SHP77 (cell line): ENCODE measurements around the gene LRRN1.
"Not testable (repeated sequence)": the region's sequence is repeated elsewhere in the genome, so short reads cannot be mapped to it uniquely, and the experiment has no call there.

Experiments
- DNase-seq, 2 experiments: peaks; one replicate each; lab custom pipeline; 2025; lab: John Stamatoyannopoulos, UW

The LRRN1 gene

DNA sequence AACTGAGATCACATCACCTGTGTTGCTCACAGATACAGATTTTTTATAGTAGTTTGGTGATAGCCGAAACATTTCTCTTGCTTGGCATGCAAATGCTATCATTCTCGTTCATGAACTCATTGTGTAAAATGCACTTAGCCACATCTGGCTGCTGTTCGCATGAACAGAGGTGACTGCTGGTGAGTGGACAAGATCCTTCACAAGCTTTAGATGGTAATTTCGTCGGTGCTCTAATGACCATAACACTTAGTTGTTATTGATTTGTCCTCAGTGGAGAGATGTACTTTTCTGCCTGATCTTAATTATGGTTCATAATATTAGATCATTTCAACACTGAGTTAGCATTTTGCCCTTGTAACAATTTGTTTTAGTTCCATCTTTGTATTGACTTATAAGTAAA lies 13.8 kb downstream of the LRRN1 start:
- no peak for DNase-seq

DNA sequence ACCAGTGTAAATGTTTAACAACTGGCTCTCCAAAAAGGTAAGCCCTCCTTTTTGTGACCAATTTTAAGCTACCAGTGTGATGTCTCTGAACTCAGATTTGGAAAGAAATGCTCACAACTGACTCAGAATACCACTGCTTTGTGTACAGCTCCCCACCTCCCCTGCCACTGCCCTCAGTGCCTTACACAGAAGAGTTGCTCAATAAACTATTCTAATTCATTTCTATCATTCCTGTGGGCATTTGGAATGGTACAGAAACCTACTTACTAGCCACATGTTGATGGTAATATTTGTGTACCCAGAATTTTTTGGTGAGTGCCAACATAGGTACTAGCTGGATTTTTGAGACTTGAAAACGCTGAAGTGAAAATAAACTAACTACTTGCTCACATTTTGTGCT lies 16.0 kb downstream of the LRRN1 start:
- DNase-seq = no peak

DNA sequence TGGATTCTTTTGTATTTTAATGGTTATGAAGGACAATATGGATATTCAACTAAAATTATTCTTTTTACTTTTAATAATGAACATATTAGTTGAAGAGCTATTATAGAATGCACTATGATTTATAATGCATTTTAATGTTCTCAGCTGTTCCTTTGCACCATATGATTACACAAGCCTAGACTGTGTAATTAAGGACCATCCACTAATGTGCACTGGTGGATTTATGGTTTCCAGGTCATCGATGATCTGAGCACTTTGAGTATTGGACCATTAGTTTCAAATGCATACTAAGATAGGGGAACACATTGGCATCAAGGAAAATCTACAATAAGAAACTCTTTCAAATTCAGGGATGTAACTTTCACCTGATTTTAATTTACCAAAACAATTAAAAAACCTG lies 16.8 kb downstream of the LRRN1 start:
- no peak for DNase-seq

DNA sequence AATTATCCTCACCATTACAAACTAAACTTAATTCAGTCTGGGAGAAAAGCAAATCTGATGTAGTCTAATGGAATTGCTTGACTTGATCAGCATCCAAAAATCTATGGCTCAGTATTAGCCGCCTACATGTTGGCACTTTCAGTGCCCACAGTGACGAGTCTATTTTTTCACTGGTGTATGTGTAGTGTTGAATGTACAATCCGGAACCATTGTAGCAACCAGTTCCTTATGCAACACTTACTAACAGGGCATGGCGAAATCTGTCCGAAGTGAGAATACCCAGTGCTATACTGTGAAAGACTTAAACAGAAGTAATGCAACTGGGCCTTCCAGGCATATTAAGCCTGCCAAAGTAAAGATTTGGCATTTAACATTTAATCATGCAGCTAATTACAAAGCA lies 18.6 kb downstream of the LRRN1 start:
- no peak for DNase-seq

DNA sequence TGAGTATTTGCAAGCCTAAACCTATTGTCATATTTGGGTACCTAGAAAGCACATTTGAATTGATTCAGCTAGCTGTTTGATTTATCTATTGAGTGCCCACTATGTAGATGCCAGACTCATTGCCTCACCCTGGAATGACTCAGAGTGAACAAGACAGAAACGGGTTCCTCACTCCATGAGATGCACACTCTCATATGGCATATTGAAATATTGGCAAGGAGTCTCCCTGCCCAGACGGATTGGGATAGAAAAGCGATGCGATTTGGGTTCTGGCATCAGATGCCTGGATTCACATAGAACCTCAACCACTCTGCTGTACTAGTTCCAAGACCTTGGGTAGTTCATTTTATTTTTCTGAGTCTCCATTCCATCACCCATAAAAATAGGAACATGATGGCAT lies 22.5 kb downstream of the LRRN1 start:
- no peak for DNase-seq

DNA sequence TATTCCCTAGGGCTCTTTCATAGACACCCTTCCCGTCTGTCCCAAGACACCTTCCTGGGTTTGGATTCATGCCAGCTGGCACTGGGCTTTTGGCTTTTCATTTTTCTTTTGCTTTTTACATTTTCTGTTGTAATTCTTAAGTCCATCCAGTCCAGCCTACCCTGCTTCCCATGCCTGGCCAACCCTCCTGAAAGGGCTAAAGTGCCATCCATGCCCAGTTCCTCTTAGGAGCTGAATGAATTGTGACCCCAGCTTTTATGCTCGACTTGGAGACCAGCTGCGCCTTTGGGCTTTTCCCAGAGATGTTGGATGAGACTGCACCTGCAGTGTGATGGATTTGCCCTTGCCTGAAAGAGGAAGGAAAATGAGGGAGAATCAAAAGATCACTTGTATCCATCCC lies 25.8 kb downstream of the LRRN1 start:
- no peak for DNase-seq

DNA sequence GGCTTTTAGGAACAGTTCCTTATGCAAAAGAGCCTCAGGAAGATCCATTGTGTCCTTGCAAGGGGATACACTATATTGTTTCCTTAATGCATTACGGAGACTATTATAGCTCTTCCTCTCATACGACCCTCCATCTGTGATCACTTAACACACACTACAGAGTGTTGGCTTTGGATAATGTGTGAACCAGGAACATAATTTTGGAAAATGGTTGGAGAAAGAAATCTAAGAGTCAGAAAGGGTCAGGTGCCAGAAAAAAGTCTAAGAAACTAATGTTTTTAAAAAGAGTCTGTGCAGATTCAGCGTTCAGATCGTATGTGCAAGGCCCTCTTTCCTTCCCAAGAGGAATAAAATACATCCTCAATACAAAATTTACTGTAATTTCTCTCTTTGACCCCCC lies 27.3 kb downstream of the LRRN1 start:
- DNase-seq = no peak

DNA sequence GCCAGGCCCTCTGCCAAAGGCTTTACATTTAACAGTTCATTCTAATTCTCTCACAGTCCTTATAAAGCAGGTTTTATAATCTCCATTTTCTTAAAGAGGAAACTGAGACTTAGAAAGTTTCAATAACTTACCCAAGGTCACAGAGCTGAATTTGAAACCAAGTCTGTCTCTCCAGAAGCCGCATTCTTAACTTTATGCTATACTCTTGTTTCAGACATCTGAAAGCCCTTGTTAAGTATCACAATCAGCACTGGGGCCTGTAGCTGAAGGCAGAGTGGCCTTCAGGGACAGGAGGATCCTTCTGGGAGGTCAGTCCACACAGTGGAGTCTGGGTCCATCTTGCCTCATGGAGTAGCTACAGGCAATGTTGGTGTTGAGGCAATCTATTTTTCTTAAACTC lies 27.9 kb downstream of the LRRN1 start:
- DNase-seq = no peak

DNA sequence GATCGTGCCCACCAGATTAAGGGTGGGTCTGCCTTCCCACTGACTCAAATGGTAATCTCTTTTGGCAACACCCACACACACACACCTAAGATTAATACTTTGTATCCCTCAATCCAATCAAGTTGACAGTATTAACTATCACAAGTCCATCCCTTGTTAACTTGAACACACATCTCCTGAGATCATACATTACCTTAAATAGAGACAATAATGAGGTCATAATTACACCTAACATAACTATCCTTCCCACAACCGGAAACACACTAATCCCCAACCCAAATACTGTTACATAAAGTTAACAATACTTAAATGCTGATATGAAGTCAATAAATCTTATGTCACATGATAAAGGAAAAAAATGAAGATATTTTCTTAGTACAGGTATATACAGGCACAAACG lies 29.2 kb downstream of the LRRN1 start:
- DNase-seq = not testable (repeated sequence)

DNA sequence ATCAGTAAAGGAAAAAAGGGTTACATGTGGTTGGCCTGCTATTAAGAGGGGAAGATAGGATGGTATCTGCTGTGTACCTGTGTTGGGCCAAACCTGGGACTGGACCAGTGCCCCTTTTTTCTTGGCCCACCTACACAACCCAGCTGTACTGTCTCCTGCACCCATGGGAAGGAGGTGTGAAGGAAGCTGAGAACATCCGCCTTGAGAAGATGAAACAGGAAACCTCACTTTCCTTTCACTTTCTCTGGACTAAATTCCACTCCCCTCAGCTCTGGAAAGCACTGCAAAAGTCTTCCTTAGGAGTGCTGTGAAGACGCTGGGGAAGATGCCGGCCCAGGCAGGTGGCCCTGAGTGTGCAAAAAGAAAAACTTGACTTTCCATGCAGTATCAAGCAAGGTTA lies 37.6 kb downstream of the LRRN1 start:
- no peak for DNase-seq

DNA sequence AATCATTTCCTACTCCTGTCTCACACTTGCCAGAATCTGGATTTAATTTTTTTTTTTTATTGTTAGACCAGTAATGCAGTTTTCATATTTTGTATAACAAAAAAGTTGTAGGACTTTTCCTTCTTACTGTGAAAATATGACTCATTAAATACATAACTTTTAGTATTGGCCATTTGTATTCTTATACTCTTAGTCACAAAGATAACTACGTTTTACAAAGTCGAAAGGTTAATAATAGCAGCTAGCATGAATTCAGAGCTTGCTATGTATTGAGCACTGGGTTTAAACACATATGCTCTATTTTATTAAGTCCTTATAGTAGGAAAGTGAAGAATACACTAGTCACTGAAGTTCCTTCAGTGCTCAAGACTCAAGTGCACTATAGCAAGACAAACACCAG lies 43.1 kb downstream of the LRRN1 start:
- DNase-seq = no peak

DNA sequence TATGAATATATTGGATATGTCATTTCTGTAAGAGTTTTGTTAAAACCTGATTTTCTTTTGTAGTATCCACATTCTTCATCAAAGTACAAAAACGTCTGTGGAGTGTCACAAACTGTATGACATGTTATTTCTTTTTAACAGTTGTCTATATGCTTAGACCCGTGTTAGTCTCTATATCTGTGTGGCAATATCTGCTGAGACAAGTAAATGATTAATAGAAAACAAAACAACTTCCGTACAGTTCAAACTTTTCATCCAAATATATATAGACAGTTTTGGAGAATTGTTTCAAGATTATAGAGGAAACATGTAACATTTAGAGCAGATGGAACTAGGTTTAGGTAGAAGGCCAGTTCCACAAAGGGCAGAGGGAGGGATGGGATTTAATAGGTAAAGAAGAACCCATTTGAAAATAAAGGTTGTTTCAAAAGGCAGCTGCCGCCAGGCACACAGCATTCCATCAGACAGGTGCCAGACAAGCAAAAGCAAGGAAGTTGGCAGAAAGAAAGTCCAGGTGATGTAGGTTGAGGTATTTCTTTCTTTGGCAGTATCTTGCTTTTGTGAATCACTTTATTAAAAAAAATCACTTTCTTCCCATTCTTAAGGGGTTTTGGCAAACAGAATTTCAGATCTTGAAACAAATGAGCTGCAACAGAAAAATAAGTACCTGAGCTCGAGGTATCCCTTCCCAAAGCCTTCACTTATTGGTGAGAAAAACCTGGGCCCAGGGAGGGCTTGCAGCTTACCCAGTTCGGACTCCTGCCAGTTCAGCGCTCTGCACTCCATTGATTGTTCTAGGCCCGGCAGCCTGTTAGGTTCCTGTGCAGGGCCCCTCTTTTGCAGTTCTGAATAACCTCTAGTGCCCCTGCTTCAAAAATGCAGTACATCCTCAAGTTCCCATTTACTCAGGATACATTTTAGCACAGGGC lies 49.0 kb downstream of the LRRN1 start:
- no peak for DNase-seq

DNA sequence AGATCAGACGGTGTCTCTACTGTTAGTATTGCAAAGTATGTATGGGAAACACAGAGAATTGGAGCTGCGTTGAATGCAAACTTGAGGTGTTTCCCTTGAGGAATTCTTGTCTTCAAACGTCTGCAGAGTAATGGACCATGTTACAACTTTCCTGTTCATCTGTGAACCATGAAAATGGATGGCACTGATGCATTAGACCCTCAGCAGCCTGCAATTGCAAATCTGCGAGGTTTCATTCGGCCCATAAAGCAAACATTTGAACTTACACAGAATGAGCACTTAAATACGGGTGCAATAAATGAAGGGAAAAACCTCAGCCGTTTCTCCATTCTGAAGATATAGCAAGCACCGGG lies 49.7 kb downstream of the LRRN1 start:
- DNase-seq = no peak

DNA sequence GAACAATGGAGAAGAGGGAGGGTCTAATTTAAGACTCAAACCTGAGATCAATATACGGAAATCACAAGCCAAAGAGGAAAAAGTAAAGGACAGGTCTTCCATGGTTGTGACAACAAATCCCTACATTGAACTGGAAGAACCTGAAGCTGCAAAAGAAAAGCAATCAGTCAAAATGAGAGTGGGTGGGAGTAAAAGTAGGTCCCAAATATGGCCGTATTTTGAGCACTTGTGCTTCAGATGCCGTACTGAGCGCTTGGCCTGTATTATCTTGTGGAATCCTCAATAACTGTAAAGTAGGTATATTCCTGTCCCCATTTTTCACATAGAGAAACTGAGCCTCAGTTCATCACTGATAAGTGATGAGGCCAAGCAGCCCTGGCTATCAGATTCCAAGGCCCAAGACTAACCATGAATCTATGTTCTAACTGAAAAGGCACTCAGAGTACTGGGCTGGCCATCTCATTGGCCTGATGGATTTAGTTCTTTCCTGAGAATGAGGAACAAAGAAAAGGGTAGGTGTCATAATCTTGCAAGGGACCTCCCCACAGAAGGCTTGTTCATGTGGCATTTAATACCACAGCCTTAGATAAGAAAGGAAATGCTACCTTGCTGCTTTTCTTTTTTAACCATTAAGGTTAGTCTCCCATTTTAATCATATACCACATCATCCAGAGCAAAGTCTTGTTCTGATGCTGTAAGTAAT lies 52.5 kb downstream of the LRRN1 start:
- no peak for DNase-seq

DNA sequence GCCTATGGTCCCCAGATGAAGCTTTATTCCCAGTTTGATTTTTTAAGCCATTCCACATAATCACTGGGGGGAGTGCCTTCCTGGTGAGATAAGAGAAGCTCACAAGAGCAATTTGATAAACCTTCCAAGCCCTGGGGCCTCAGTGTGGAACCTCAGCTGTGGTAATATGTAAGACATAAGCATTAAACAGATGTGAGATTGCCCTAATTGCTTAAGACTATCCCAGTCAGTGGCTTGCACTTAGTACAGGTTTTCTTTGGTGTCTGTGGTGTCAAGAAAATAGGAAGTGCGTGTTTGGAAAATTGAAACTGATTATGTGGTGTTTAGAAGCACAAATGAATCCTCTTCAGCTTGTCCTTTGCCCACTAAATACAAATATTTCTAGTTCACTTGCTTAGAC lies 54.3 kb downstream of the LRRN1 start:
- no peak for DNase-seq

DNA sequence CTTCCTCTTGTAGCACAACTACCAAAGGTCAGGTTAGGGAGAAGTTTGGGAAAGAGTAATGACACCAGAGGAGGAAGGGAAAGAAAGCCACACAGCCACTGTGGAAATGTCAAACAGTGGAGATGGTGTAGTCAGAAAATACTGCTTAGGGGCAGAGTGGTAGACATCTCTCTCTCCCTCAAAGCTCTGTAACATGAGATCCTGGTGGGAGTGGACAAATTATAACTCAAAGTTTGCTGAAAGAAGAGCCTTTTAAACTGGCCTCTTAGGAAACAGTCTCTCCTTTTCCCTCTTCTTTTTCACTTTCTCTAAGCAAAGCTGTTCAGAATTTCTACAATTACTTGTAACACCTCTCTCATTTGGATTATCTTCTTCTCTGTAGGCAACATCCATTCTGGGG lies 55.8 kb downstream of the LRRN1 start:
- no peak for DNase-seq

DNA sequence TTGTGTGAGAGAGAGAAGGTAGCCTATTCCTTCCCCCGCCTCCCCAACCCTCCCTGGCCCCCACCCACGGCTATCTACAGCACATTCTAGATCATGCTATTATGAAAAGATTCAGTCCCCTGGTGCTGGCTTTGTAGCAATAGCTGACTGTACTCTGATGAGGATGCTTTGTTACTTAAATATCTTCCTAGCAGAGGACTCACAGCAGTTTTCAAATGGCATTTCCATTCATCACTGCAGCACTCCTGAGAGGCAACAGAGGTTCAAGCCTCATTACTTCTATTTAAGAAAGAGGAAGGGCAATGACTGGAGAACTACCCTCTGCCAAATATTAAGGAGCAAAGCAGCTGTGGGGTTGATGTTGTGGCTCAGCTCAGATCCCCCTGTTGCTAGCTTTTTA lies 61.0 kb downstream of the LRRN1 start:
- DNase-seq = no peak

DNA sequence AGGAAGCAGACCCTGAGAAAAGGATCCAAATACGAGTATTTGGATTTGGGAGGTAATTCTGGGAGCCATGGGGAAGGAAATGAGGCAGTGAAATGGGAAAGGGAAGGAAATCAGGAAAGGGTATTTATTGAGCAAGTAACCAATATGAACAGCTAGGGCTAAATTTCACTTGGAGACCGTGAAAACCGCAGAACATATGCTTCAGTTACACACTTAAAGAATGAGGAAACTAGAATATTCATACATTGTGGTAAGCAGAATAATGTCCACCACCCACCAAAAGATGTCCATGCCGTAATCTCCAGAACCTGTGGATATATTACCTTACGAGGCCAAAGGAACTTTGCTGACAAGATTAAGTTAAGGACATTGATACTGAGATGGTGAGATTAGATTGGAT lies 63.3 kb downstream of the LRRN1 start:
- no peak for DNase-seq

DNA sequence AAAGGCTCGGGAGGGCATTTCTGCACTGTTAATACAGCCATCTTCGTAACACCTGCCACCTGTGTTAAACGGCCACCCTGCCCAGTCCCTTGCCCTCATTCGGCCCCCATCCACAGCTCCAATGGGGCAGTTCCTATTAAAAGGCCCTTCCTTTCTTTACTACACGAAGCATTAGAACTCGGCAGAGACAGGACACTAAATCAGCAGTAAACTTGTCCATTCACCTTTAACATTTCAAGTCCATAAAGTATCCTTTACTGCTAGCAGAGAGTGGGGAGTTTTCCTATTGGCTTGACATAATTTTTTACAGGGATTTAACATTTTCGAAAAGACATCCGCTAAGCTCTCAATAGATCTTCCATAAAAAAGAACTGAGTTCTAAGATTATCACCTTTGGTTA lies 76.3 kb downstream of the LRRN1 start:
- no peak for DNase-seq

DNA sequence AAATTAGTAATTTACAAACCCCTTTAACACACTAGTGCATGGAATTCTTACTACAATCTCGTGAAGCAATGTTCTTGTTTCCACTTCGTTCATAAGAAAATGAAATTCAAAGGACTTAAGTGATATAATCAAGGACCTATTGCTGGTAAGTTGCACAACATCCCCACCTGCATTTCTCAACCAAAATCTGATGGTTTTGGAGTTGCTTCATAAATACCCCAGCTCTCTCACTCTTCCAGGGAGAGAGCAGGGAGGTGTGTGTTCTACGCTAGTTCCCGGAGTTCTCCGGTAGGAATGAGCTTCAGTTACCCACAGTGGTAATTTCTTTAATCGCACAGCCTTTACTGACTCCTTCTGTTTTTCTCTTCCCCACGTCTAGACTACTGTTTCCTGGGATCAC lies 81.8 kb downstream of the LRRN1 start:
- no peak for DNase-seq

DNA sequence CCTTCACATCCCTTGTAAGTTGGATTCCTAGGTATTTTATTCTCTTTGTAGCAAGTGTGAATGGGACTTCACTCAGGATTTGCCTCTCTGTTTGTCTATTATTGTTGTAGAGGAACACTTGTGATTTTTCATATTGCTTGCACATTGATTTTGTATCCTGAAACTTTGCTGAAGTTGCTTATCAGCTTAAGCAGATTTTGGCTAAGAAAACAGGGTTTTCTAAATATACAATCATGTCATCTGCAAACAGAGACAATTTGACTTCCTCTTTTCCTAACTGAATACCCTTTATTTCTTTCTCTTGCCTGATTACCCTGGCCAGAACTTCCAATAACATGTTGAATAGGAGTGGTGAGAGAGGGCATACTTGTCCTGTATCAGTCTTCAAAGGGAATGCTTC lies 88.1 kb downstream of the LRRN1 start:
- not testable (repeated sequence) for DNase-seq

DNA sequence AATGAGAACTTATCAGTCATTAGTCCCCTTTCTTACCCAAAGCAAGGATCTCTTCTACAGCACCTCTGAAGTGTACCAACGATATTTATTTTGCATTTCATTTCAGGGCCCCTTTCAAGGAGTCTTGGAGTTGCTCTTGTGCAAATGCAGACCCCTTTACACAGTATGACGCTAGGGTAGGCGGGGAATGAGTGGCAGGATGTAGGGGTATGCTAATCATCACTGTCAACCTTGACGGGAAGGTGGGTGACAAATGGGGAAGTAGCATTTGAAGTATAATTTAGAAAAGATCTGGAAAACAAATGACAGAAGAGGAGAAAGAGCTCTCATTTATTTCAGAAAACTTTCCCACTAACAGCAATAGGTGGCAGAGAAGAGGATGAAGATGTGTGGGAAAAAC lies 94.4 kb downstream of the LRRN1 start:
- no peak for DNase-seq
